Lower leg skin (tissue), 3 donors: ENCODE results near the gene DVL1.

Experiments
- CTCF ChIP-seq, 3 donors: fragments of 450-650 bp; IDR thresholded peaks; one replicate each; pipeline ENCODE4 v1.5.1; 2016; ENCODE audit warnings: antibody characterized with exemption in 3 of 3, mild to moderate bottlenecking in 3 of 3, moderate library complexity in 2 of 3
- POLR2A ChIP-seq, 2 donors: fragments of 450-650 bp; IDR thresholded peaks; one replicate each; pipeline ENCODE4 v1.6.1; 2016 to 2017; ENCODE audit warnings: antibody characterized with exemption in 2 of 2, mild to moderate bottlenecking in 1 of 2, moderate library complexity in 1 of 2

GRCh38 chr1:1340185-1340584 is 9.0 kb downstream of the DVL1 start:
- TF ChIP-seq POLR2A (IDR thresholded peaks at IDR 0.05) (no peak), CTCF (IDR thresholded peaks at IDR 0.05) (no peak)
